LNCAP (cell line): ENCODE data around the gene SPATA7.

ENCODE experiments used
- TF ChIP-seq, protein P1 (sequence below): fragments of 450-650 bp; IDR thresholded peaks from 2 replicates; pipeline ENCODE4 v1.5.1; 2017; ENCODE audit warnings: mild to moderate bottlenecking

SPATA7 gene

DNA sequence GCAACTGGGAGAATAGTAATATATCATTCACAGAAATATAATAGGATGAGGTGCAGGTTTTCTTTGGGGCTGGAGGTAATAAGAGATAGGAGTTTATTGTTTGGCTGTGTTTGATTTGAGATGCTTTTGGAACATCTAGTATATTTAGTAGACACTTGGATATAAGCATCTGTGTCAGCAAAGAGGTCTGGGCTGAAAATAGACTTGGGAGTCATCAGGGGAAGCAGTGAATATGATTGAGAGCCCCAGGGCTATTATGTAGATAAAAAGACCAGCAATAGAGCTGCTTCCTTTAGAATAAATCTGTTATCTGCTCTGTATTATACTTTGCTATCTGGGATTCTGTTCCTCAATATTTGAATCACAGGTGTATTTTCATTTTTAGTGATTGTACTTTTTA lies 36.6 kb downstream of the SPATA7 start:
- TF ChIP-seq, protein P1, sequence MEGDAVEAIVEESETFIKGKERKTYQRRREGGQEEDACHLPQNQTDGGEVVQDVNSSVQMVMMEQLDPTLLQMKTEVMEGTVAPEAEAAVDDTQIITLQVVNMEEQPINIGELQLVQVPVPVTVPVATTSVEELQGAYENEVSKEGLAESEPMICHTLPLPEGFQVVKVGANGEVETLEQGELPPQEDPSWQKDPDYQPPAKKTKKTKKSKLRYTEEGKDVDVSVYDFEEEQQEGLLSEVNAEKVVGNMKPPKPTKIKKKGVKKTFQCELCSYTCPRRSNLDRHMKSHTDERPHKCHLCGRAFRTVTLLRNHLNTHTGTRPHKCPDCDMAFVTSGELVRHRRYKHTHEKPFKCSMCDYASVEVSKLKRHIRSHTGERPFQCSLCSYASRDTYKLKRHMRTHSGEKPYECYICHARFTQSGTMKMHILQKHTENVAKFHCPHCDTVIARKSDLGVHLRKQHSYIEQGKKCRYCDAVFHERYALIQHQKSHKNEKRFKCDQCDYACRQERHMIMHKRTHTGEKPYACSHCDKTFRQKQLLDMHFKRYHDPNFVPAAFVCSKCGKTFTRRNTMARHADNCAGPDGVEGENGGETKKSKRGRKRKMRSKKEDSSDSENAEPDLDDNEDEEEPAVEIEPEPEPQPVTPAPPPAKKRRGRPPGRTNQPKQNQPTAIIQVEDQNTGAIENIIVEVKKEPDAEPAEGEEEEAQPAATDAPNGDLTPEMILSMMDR = no peak

DNA sequence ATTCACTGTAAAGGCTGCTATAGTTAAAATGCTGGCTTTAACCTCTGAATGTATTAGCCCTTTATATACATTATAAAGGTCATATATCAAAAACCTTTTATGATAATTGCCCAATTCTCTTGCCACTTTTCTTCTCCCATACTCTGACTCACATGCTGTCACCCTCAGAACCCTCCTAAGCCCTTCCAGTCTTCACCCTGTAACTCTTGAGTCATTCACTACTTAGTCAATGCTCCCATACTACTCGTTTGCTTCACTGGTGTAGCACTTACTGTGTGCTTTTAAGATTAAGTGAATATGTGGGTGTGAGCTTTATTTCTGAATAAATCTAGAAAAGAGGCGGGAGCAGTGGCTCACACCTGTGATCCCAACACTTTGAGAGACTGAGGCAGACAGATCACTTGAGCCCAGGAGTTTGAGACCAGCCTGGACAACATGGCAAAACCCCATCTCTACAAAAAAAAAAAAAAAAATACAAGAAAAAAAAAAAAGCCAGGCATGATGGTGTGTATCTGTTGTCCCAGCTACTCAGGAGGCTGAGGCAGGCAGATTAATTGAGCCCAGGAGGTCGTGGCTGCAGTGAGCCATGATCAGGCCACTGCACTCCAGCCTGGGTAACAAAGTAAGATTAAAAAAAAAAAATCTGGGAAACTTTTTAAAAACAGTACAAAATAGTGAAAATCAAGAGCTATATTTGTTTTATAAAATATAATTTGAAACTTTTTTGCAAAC lies 37.6 kb downstream of the SPATA7 start:
- TF ChIP-seq, protein P1 = no peak

DNA sequence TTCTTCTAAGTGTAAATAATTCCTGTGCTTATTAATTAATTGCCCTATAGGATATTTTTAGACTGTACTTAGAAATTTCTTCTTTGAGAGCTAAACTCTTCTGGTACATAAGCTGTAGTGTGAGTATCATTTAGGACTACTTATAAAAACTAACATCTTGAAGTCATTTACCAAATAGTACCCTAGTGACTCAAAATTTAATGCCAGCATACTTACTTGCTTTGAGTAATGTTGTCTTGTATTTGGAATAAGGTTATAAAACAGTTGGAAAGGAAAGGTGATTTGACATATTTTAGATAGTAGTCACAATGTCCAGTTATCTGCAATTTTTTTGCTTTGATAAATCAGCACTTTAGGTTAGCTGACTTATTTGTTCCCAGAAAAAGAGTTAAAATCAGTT lies 39.1 kb downstream of the SPATA7 start:
- TF ChIP-seq, protein P1 = no peak

DNA sequence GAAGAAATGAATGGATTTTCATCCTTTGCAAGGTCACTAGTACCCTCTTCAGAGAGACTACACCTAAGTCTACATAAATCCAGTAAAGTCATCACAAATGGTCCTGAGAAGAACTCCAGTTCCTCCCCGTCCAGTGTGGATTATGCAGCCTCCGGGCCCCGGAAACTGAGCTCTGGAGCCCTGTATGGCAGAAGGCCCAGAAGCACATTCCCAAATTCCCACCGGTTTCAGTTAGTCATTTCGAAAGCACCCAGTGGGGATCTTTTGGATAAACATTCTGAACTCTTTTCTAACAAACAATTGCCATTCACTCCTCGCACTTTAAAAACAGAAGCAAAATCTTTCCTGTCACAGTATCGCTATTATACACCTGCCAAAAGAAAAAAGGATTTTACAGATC lies 40.8 kb downstream of the SPATA7 start:
- TF ChIP-seq, protein P1 = no peak

DNA sequence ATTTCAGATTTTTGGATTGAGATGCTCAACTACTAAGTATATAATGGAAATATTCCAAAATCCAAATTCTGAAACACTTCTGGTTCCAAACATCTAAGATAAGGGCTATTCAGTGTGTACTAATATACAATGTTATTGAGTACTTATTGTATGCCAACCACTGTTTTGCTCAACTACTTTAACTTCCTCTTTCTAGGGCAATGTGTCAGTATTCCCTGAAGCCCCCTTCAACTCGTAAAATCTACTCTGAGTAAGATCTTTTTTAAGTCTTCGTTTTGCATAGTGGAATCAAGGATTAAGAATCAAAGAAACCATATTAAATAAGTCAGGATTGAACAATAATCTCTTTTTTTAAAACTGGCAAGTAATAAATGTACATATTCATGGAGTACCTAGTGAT lies 45.5 kb downstream of the SPATA7 start:
- TF ChIP-seq, protein P1 = no peak

DNA sequence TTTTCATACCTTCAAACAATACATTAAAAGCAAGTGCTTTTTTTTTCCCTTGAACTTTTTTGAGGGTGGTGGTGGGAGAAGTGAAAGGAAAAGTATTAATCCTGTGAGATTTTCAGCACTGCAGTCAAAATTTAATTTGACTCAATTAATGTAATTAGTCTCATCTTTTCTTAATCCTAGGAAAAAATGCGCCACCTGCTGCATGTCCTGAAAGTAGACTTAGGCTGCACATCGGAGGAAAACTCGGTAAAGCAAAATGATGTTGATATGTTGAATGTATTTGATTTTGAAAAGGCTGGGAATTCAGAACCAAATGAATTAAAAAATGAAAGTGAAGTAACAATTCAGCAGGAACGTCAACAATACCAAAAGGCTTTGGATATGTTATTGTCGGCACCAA lies 52.2 kb downstream of the SPATA7 start:
- TF ChIP-seq, protein P1 = peak; percentile 50

DNA sequence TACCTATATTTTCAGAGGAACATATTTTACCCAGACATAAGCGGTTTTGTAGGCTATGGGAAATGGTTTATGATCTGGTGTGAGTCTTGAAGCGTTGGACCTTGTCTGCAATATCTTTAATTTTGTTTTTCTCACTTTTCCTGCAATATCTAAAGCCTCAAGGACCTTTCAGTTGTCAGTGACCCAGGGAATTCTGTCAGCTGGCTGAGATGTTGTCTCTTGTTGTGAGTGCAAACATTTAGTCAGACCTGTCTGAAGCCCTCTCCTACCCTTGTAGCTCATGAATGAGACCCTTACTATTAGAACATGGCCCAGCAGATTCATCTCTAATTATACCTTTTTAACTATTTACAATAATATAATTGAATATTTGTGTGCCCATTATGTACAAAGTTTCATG lies 53.6 kb downstream of the SPATA7 start:
- TF ChIP-seq, protein P1 = no peak

DNA sequence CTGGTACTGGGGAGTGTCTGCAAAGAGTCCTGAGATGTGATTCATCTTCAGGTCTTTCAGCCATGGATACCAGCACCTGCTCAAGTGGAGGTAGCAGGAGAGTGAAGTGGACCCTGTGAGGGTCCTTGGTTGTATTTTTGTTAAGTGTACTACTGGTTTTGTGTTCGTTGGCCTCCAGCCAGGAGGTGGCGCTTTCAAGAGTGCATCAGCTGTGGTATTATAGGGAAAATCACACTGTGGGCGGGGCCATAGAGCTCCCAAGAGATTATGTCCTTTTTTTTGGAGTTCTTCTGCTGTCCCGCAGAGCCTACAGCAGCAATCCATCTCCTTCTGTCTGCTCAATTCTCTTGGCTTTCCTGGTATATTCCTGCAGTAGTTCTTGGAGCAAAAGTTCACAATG lies 66.8 kb downstream of the SPATA7 start:
- TF ChIP-seq, protein P1 = no peak
